HG03060 (cell line): ENCODE data around the gene CD4.

Experiments used
- ATAC-seq: cut with Tn5 transposase; IDR thresholded peaks from one replicate; pipeline ENCODE4 v1.9.1; 2021; ENCODE audit warnings: low read depth, moderate number of reproducible peaks; ENCODE audit not compliant: unreplicated experiment

CD4 gene

DNA sequence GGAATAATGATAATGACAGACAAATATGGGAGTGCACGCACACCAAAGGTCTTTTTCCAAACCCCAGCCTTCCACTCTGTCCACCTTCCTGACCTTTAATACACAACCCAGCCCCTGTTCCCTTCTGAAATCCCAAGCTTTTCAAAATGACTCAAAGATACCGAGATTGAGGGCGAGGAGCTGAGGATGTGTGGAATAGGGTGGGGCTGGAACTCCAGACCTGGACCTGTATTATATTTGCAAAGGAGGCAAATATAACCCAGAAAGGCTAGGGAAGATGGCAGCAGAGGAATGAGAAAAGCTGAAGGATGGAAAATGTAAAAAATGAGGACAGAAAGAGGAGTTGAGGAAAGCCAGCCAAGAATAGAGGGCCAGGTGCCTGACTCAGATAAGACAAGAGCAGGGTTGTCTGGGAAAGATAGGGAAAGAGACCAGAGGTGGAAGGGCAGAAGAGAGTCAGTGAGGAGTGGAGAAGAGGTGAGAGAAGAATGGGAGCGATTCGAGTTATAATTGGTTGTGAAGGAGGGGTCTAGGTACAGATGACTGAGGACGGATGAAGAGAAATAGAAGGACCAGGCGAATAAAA, 24.2 kb upstream of the CD4 start:
- no peak for ATAC-seq

DNA sequence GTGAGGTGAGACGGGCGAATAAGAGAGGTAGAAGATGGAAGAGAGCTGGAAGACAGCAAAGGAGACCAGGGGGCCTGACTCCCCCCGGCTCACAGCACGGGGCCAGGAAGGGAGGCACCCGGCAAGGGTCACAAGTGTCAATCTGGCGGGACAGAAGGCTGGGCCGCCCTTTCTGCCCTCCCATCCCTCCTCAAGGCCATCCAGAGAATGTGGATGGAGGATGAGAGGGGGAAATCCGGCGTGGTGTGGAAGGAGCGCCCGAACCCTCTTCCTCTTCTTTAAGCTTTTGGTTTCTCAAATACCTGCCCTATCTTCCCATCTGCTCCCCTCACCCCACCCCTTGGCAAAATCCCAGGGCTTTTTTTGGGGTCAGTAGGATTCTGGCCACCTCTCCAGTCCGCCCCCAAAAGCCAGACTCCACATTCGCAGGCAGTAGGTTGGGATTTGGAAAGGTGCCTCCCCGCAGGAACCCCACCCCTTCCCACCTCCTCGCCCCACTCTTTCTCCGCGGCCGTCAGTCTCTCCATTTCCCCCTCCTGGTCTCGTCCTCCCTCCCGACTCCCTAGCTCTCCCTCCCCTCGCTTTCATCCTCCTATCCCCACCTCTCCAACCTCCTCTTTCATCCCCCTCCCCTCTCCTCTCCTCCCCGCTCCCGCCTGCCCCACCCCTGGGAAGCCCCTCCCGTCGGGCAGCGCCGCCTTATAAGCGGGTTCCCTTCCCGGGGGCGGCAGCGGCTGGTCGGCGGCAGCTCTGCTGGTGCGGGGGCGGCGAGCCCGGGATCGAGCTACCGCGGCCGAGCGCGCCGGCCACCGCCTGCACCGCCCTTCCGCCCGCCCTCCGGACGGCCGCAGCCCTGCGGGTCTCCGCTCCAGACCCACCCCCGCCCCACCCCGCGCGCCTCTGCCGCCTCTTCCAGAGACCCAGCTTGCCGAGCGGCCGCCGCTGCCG, 23.4 kb upstream of the CD4 start, which contains the start of gene PTMS:
TSS of gene PTMS (plus strand) at position 730 of the 948 bp plus-strand sequence. CDS start 343 bp downstream, outside the sequence.
- no peak for ATAC-seq

DNA sequence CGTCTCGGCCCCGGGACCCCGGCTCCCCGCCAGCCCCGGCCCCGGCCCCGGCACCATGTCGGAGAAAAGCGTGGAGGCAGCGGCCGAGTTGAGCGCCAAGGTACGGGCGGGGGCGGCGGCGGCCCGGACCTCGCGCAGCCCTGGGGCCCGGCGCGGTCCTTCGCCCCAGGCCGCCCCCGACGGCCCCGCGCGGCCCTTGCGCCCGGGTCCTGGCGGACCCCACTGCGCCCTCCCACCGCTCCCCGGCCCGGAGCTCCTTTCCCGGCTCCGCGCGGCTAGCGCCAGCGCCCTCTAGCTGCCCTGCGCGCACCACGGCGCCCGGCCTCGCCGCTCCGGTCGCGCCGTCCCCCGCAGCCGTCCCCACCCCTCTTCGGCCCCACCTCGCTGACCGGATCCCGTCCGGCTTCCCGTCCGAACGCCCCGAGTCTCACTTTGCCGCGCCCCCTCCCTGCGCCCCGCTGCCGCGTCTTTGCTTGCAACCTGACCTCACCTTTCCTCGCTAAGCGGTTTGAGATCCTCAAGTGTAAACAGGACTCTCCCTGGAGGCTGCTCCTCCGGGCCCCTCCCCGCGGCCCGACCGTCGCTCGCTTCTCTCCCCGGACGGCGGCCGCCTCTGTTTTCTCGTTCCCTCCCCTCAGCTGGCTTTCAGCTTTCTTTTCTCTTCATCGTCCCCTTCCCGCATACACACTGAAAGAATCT, 22.5 kb upstream of the CD4 start:
- ATAC-seq: no peak

DNA sequence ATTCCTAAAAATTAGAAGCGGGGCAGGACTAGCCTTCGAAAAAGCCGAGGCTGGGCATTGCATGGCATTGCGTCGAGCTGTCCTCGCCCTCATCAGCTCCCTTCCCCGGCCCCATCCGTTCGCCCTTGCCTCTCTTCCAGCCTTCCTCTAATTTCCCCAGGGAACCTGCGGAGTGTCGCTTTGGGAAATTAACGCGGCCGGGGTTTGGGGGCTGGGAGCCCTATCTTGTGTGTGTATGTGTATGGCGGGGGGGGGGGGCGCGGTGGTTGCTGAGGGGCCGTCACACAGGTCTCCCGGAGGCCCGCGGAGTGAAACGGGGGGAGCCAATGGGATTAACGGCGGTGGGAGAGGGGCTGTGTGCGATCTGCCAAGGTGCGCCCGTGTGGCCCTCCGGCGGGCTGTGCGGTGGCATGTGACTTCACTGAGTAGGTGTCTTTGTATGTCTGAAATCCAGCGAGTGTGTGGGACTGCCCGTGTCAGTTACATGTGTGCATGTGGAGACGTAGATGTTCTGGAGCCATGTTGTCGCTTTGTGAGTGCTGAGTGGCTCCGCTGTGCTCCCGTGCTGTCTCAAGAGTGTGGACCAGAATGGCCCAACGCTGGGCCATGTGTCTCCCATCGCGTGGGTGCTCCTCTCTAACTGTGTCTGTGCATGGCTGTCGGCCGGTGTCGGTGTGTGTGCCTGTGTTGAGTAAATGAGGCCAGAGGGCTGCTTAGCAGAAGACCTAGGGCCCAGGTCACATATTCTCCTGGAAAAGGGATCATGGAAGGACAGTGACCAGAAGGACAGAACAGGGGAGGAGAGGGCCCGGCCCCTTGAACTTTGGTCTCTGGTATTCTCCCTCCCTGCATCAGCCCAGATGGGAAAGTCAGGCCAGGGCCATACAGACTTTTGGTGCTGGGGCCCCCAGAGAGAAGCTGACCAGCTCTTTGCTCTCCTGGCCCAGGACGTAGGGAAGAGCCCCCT, 21.7 kb upstream of the CD4 start:
- ATAC-seq: no peak

DNA sequence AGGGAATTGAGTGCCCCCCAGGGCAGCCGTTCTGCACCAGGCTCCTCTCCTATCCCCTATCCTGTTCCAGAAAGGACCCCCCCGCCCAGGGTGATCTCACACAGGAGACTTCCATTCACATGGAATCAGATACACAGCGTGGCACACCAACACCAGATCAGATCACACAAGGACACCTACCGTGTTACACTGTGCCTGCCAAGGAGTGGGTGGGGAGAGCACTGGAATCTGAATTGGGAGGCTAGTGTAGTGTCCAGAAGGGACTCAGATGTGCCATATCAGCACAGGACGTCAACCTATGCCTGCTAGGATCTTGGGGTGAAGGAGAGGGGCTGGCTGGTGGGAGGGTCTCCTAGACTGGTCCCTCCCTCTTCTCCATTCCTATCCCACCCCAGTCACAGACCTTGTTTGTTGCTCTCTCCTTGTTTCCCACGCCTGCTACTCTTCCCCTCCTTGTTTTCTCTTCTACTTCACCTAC, 20.9 kb upstream of the CD4 start:
- ATAC-seq: no peak

DNA sequence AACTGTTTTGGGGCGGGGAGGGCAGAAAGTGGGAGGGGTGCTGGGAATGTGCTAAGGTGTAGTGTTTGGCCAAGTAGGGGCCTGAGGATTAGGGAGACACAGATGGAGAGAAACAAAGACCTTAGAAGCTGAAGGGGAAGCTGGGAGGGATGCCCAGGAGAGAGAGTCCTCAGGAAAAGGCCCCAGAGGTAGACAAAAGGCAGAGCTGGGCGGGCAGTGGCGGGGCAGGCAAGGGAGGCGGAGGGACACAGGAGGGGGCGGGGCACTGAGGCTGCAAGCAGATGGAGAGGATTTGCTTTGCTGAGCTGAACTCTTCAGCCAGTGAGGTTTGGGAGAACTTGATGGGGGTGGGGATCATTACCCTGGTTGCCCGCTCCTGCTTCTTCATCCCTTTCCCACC, 20.3 kb upstream of the CD4 start:
- ATAC-seq: no peak

DNA sequence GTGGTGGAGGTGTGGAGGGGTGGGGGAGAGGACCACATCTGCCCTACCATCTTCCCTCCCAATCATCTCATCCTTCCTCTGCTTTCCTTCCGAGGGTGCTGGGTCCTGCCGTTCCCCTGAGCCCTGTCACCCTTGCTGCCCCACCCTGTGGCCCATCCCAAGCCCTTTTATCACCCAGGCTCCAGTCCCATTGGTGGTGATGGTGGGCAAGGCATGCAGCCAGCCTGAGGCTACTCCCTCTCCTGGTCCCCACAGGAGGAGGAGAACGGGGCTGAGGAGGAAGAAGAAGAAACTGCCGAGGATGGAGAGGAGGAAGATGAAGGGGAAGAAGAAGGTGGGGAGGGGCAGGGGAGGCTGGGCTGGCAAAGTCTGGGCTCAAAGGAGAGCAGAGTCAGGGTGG, 19.7 kb upstream of the CD4 start:
- ATAC-seq: no peak

DNA sequence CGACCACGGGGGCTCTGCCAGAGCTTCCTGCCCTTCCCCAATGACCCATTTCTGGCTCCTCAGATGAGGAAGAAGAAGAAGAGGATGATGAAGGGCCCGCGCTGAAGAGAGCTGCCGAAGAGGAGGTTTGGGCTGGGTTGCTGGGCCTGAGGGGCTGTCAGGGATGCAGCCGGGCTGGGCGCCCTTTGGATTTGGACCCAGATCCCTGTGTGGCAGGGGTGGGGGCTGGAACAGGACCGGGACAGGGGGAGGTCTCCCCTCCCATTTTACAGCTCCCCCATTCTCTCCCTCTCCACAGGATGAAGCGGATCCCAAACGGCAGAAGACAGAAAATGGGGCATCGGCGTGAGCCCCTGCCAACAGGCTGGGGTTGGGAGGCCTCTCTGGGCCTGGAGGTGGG, 19.2 kb upstream of the CD4 start:
- no peak for ATAC-seq

DNA sequence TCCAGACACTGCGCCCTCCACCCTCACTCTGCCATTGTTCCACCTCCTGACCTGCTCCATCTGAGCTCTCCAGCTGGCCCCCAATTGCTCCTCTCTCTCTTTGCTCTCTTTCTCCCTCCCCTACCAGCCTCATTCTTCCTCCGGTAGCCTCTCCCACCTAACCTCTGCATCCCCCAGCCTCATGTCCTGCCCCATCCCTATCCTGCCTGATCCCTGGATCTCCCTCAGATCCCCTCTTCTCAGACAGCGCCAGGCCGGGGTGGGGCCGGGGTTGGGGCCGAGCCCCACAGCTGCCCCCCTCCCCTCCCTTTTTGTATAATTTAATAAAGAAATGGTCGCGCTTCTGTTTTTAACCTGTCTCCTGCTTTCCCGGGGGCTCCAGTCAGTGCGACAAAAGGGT, 18.7 kb upstream of the CD4 start:
- no peak for ATAC-seq

DNA sequence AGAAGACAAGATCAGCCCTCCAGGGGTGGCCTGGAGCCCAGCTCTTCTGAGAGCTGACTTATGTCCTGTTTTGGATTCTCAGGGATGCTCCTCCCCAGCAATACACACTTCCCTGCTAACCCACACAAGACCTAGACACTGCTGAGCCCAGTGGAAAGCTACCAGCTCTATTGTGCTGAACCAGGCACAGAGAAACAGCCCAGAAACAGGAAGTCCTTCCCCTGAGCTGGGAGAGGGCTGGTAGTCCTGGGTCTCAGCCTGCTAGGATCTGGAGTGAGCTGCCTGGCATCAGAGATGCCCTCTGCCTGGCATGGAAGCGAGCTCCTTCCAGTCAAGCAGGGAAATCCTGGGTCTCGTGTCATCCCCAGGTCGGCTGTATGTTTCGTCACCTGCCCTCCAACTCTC, 18.2 kb upstream of the CD4 start:
- no peak for ATAC-seq

DNA sequence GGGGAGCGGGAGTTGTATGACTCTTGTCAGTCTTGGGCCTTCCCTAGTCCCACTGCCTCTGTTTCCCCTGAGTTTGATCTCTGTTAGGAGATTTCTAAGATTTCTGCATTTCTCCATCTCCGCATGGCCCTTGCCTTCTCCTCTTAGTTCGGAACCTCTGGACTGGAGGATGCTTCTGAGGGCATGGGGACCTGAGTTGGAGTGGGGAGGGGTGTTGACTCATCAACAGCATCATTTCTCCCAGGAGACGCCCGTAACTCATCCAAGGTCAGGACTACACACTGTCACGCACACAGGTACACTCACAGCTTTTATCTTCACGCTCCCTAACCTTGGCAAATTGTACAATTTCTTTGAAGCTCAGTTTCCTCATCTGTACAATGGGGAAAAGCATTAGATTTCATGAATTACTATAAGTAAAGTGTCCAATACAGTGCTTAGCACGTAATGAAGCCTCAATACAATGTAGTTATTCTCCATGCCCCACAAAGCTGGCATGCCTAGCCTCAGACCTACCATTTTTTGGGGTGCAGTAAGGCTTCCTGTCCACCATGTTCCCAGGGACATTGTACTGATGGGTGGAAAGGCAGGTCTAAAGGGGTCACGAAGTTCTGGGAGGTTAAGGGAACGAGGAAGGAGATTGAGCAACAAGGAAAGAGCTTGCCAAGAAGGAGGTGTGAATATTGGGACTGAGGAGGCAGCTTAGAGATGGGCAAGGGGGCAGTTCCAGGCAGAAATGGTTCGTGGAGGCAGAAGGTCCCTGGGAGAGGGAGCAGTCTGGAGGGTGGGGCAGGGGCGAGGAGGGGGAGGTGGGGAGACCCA, 17.6 kb upstream of the CD4 start:
- no peak for ATAC-seq

DNA sequence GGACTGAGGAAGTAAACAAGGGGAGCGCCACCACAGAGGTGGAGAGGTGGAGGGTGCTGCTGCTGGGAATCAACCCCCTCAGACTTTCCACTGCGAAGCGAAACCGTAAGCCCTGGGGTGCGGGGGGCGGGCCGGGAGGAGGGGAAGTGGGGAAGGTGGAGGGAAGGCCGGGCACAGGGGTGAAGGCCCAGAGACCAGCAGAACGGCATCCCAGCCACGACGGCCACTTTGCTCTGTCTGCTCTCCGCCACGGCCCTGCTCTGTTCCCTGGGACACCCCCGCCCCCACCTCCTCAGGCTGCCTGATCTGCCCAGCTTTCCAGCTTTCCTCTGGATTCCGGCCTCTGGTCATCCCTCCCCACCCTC, 17.0 kb upstream of the CD4 start, which contains the start of gene LAG3:
TSS of gene LAG3 (plus strand) at position 190 of the 365 bp plus-strand sequence. CDS start 333 bp downstream, outside the sequence.
- ATAC-seq: no peak

DNA sequence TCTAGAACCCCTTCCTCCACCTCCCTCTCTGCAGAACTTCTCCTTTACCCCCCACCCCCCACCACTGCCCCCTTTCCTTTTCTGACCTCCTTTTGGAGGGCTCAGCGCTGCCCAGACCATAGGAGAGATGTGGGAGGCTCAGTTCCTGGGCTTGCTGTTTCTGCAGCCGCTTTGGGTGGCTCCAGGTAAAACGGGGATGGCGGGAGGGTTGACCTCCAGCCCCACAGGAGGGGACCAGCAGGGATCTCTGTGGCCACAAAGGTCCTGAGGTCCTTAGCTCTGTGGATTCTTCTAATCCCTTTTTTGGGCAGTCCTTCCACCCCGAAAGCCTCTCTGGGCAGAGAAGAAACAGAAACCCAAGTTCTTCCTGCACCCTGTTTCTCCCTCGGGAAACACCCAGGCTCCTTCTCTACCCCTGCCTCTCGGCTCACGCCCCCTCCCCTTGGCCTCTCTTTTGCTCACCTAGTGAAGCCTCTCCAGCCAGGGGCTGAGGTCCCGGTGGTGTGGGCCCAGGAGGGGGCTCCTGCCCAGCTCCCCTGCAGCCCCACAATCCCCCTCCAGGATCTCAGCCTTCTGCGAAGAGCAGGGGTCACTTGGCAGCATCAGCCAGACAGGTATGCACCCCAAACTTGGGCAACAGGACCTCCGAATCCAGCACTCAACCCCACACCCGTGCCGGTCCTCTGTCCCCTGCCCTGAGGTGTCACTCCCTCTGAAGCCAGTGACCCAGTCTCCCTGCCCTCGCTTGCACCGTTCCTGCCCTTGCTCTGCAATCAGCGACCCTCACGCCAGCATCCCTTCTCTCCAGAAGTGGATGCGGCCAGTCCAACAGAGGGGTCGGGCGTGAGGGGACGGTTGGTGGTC, 16.4 kb upstream of the CD4 start:
- no peak for ATAC-seq

DNA sequence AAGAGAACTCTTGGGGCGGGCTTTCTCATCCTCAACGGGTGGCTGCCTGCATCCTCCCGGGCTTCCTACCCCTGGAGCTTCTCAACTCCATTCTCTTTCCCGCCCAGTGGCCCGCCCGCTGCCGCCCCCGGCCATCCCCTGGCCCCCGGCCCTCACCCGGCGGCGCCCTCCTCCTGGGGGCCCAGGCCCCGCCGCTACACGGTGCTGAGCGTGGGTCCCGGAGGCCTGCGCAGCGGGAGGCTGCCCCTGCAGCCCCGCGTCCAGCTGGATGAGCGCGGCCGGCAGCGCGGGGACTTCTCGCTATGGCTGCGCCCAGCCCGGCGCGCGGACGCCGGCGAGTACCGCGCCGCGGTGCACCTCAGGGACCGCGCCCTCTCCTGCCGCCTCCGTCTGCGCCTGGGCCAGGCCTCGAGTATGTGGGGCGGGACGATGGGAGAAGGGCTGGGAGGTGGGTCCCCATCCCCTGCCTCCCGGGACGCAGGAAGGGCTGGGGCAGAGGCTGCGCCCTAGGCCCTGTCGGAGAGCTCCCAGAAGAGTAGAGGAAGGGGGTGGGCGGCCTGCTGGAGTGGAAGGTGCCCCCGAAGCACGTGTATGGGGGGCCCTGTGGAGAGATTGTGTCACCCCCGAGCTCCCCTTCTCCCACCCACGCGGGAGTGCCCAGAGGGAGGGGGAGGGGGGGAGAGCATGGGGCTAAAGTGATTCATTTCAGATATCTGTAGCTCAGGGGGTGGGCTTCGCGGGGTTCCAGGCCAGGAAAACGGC, 15.6 kb upstream of the CD4 start:
- ATAC-seq: no peak

DNA sequence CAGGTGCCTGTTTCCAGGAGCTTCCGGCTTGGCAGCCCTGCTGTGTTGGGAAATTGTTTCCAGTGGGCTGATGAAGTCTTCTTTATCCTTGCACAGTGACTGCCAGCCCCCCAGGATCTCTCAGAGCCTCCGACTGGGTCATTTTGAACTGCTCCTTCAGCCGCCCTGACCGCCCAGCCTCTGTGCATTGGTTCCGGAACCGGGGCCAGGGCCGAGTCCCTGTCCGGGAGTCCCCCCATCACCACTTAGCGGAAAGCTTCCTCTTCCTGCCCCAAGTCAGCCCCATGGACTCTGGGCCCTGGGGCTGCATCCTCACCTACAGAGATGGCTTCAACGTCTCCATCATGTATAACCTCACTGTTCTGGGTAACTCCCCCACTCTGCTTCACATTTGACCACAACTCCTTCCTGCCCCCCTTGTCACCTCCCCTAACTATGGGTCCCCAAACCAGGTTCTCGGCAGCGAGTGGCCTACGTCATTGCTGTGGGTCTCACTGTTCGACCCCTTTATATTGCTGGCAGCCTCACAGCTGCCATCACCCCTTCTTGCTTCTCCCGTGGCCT, 14.7 kb upstream of the CD4 start:
- ATAC-seq: no peak

DNA sequence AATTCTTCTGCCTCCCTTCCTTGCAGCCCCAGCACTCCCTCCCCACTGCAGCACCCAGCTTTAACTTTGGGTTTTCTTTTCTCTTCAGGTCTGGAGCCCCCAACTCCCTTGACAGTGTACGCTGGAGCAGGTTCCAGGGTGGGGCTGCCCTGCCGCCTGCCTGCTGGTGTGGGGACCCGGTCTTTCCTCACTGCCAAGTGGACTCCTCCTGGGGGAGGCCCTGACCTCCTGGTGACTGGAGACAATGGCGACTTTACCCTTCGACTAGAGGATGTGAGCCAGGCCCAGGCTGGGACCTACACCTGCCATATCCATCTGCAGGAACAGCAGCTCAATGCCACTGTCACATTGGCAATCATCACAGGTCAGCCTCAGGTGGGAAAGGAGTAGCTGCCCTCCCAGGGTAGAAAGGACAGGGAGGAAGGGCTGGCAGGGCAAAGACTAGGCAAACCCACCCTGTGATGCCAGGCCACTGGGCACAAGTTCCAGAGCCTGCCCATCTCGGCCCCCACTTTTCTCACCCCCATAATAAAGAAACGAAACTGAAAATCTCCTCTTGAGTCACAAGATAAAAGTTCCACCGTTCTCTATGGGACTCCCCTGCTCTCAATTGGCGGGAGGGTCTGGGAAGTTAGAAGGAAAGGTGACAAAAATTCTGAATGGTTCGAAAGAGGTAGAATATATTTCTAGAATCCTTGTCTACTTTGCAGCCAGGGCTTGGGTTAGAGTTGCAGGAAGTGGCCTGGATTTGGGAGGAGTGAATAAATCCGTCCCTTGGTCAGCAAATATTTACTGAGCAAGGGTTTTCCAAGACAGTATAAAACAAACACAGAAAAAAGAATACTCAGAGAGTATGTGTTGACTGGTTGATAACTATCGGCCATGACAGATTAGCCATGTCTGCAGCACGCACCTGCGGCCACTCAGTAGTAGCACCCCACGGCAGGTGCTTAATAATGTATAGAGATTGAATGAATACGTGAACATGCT, 13.8 kb upstream of the CD4 start:
- no peak for ATAC-seq
